ENCODE measurements around the gene GSDMA.
A peak's percentile ranks its signal among the peaks of the same experiment; 100 is the strongest.
"Not testable (repeated sequence)": the region's sequence is repeated elsewhere in the genome, so short reads cannot be mapped to it uniquely, and the experiment has no call there.

GSDMA gene

DNA sequence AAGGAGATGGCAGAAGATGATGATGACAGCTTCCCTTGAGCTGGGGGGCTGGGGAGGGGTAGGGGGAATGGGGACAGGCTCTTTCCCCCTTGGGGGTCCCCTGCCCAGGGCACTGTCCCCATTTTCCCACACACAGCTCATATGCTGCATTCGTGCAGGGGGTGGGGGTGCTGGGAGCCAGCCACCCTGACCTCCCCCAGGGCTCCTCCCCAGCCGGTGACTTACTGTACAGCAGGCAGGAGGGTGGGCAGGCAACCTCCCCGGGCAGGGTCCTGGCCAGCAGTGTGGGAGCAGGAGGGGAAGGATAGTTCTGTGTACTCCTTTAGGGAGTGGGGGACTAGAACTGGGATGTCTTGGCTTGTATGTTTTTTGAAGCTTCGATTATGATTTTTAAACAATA is 34.7 kb downstream of the GSDMA start:
- no peak for DNase-seq (ENCODE audit: low read depth)

DNA sequence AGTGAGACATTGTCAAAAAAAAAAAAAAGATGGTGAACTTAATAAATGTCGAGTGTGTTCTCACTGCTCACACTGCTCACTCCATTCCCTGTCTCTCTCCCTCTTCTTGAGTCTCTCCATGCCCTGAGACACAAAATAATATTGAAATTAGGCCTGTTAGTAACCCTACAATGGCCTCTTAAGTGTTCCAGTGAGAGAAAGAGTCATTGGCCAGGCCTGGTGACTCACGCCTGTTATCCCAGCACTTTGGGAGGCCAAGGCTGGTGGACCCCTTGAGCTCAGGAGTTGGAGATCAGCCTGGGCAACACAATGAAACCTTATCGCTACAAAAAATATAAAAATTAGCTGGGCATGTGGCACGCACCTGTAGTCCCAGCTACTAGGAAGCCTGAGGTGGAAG is 36.3 kb downstream of the GSDMA start:
- peak; percentile 50 for DNase-seq (ENCODE audit: low read depth)

DNA sequence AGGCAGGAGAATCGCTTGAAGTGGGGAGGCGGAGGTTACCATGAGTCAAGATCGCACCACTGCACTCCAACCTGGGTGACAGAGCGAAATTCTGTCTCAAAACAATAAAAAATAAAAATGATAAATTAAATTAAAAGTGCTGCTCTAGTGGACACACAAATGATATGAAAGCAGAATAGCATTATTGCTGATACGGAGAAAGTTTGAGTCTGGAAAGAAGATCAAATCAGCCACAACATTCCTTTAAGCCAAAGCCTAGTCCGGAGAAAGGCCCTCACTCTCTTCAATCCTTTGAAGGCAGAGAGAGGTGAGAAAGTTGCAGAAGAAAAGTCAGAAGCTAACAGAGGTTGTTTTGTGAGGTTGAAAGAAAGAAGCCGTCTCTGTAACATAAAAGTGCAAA is 37.4 kb downstream of the GSDMA start:
- no peak for DNase-seq (ENCODE audit: low read depth)

GRCh38 chr17:40001335-40001734 is 38.5 kb downstream of the GSDMA start:
- DNase-seq (ENCODE audit: low read depth), result not testable (repeated sequence)

DNA sequence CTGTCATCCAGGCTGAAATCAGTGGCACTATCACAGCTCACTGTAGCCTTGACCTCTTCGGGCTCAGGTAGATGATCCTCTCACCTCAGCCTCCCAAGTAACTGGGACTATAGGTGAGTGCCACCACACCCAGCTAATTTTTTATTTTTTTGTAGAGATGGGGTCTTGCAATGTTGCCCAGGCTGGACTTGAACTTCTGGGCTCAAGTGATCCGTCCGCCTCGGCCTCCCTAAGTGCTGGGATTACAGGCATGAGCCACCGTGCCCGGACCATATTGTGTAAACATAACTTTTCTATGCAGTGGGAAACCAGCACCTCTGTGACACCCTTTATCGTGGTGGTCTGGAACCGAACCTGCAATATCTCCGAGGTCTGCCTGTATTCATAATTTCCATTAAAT is 41.3 kb downstream of the GSDMA start:
- no peak for DNase-seq (ENCODE audit: low read depth)

- DNase-seq (ENCODE audit: low read depth), result no peak
Measured at GRCh38 chr17:40004712-40005111, 41.9 kb downstream of the GSDMA start.

DNA sequence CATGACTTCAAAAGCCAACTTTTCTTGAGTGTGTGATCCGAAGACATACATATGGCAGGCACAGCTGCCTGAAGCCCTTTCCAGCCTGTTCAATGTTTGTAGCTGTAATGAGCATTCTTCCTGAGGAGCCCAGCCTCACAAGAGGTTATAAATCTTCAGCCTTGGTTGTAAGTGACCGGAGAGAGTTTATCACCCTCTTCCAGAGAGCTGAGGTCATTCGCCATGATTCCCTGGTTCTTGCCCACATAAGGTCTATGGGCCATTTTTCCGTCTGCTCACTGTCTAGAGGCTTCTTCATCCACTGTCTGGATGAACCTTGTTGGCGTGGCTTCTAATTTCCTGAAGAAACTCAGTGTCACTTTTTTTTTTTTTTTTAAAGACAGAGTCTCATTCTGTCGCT is 42.7 kb downstream of the GSDMA start:
- DNase-seq (ENCODE audit: low read depth), result no peak

DNA sequence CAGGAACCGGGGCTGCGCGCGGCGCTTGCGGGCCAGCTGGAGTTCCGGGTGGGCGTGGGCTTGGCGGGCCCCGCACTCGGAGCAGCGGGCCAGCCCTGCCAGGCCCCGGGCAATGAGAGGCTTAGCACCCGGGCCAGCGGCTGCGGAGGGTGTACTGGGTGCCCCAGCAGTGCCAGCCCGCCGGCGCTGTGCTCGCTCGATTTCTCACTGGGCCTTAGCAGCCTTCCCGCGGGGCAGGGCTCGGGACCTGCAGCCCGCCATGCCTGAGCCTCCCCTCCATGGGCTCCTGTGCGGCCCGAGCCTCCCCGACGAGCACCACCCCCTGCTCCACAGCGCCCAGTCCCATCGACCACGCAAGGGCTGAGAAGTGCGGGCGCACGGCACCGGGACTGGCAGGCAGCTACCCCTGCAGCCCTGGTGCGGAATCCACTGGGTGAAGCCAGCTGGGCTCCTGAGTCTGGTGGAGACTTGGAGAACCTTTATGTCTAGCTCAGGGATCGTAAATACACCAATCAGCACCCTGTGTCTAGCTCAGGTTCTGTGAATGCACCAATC is 48.2 kb downstream of the GSDMA start:
- not testable (repeated sequence) for DNase-seq (ENCODE audit: low read depth)

DNA sequence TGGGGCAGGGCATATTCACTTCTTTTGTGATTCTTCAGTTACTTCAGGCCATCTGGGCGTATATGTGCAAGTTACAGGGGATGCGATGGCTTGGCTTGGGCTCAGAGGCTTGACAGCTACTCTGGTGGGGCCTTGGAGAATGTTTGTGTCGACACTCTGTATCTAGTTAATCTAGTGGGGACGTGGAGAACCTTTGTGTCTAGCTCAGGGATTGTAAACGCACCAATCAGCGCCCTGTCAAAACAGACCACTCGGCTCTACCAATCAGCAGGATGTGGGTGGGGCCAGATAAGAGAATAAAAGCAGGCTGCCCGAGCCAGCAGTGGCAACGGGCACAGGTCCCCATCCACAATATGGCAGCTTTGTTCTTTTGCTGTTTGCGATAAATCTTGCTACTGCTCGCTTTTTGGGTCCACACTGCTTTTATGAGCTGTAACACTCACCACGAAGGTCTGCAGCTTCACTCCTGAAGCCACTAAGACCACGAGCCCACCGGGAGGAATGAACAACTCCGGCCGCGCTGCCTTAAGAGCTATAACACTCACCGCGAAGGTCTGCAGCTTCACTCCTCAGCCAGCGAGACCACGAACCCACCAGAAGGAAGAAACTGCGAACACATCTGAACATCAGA is 49.3 kb downstream of the GSDMA start:
- not testable (repeated sequence) for DNase-seq (ENCODE audit: low read depth)

DNA sequence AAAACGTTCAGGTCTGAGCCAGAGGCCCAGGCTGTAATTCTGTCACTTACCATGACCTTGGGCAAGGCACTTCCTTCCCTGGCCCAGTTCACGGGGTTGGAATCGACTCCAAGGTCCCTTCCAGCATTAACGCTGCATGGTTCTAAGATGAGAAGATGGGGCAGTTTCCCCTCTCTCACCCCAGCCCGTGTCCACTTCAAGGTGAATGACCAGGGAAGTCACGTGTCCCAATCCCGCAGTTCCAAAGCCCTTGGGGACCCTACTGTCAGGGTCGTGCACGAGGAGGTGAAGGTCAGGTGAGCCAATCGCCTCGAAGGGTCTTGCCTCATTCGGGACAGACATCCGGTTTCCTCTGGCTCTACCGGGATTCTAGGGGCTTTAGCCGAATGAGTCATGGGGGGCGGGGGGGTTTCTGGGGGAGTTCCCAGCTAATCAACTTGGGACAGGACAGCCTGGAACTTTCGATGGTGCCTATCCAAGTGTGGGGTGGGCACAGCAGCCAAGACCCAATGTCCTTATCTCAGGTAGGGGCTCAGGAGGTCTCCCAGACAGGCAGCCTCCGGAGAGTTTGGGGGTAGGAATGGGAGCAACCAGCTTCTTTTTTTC is 51.7 kb downstream of the GSDMA start:
- peak; percentile 85 for DNase-seq (ENCODE audit: low read depth)

DNA sequence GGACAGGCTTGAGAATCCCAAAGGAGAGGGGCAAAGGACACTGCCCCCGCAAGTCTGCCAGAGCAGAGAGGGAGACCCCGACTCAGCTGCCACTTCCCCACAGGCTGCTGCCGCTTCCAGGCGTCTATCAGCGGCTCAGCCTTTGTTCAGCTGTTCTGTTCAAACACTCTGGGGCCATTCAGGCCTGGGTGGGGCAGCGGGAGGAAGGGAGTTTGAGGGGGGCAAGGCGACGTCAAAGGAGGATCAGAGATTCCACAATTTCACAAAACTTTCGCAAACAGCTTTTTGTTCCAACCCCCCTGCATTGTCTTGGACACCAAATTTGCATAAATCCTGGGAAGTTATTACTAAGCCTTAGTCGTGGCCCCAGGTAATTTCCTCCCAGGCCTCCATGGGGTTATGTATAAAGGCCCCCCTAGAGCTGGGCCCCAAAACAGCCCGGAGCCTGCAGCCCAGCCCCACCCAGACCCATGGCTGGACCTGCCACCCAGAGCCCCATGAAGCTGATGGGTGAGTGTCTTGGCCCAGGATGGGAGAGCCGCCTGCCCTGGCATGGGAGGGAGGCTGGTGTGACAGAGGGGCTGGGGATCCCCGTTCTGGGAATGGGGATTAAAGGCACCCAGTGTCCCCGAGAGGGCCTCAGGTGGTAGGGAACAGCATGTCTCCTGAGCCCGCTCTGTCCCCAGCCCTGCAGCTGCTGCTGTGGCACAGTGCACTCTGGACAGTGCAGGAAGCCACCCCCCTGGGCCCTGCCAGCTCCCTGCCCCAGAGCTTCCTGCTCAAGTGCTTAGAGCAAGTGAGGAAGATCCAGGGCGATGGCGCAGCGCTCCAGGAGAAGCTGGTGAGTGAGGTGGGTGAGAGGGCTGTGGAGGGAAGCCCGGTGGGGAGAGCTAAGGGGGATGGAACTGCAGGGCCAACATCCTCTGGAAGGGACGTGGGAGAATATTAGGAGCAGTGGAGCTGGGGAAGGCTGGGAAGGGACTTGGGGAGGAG is 52.5 kb downstream of the GSDMA start, which contains the start of gene CSF3:
Gene CSF3 (plus strand): TSS at position 436 of the 993 bp plus-strand sequence. CDS start 35 bp downstream, at position 471.
- DNase-seq (ENCODE audit: low read depth), result peak; percentile 82

- peak; percentile 21 for DNase-seq (ENCODE audit: low read depth)
Measured at GRCh38 chr17:40015998-40016985, 53.5 kb downstream of the GSDMA start.

DNA sequence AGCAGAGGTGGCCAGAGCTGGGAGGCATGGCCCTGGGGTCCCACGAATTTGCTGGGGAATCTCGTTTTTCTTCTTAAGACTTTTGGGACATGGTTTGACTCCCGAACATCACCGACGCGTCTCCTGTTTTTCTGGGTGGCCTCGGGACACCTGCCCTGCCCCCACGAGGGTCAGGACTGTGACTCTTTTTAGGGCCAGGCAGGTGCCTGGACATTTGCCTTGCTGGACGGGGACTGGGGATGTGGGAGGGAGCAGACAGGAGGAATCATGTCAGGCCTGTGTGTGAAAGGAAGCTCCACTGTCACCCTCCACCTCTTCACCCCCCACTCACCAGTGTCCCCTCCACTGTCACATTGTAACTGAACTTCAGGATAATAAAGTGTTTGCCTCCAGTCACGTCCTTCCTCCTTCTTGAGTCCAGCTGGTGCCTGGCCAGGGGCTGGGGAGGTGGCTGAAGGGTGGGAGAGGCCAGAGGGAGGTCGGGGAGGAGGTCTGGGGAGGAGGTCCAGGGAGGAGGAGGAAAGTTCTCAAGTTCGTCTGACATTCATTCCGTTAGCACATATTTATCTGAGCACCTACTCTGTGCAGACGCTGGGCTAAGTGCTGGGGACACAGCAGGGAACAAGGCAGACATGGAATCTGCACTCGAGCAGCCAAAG is 54.7 kb downstream of the GSDMA start:
- DNase-seq (ENCODE audit: low read depth), result peak; percentile 50

DNA sequence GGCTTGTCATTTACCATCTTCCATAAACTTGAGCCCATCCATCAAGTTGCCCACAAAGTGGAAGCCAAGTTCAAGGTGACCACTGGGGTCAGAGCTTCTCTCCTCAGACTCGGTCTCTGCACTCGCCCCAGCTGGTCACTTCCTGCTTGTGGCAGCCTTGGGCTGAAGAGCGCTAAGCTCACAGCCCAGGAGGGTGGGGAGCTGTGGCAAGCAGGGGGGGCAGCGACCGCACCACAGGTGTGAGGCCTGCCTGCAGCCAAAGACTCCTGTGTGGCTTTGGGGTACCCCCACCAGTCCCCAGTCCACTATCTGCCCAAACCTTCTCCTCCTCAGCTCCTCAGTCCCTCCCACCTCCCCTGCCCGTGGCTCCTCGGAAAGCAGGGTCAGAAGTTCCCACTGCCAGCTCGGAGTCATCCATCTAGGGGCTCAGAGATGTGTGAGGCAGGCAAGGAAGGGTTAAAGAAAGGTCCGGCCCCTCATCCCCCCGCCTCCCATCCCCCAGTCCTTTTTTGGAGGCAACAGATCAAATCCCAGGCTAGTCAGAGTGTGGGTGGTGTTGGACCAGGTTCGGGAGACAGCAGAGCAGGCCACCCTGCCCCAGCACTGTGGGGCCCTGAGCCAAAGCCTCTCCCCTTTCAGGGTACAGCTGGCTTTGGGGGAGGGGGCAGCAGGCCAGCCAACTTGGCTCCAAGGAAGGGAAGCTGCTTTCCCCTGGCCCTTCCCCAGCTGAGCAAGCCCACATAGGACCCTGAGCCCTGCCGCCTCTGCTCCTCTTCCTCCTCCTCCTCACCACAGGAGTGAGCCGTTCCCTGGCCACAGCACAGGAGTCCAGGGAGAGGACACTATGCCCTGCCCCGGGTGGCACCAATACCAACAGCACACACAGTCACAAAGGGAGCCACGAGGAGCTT is 55.7 kb downstream of the GSDMA start:
- peak; percentile 83 for DNase-seq (ENCODE audit: low read depth)

- DNase-seq (ENCODE audit: low read depth), result peak; percentile 99
Measured at GRCh38 chr17:40019140-40019991, 56.6 kb downstream of the GSDMA start.

GRCh38 chr17:40020146-40020545 is 57.3 kb downstream of the GSDMA start:
- DNase-seq (ENCODE audit: low read depth), result no peak

- DNase-seq (ENCODE audit: low read depth), result peak; percentile 99
Measured at GRCh38 chr17:40021451-40021971, 58.7 kb downstream of the GSDMA start.

DNA sequence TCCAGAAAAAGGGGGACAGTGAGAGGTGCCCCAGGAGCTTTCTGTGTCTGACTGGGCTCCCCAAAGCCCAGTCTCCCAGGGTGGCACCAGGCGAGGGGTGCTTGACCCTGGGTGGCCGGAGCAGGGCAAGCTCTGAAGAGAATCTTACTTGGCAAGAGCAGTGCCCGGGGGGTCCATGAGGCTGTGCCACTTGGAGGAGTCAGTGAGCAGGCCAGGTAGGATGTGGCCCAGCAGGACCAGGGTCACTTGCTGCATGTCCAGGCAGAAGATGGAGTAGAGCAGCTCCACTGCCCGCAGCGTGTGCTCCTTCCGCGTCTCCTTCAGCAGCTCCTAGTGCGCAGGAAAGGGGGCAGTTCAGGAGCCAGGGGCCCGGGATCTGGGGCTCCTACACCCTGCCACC is 59.7 kb downstream of the GSDMA start:
- DNase-seq (ENCODE audit: low read depth), result no peak

Measured in ELR (cell line).